GM18520 (cell line): ENCODE data around the gene JDP2.
"Not testable (repeated sequence)": the region's sequence is repeated elsewhere in the genome, so short reads cannot be mapped to it uniquely, and the experiment has no call there.

Experiments
- ATAC-seq: cut with Tn5 transposase; IDR thresholded peaks from one replicate; pipeline ENCODE4 v1.9.1; 2021; ENCODE audit not compliant: unreplicated experiment

The JDP2 gene, protein sequence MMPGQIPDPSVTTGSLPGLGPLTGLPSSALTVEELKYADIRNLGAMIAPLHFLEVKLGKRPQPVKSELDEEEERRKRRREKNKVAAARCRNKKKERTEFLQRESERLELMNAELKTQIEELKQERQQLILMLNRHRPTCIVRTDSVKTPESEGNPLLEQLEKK

GRCh38 chr14:75427482-75428229, at the start of gene JDP2:
Gene JDP2, plus strand, starts transcription at chr14:75428022. Its CDS starts 9,899 bp downstream, at chr14:75437921.
- no peak for ATAC-seq

GRCh38 chr14:75379246-75379929, 48.4 kb upstream of the JDP2 start:
- no peak for ATAC-seq

DNA sequence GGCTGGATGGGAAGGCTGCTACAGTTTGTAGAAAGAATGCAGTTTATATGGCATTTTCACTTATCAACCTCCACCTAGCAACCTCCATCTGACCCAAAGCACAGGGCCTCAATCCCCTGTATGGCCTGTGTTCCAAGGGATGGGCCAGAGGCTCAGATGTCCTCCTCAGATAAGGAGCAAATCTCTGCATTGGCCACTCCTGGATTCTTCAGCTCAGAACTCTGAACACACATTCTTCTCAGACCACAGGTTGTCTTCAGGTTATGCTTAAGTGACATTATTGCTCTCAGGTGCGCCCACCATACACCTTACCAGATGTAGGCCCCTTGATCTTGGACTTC, 47.9 kb upstream of the JDP2 start:
- no peak for ATAC-seq

DNA sequence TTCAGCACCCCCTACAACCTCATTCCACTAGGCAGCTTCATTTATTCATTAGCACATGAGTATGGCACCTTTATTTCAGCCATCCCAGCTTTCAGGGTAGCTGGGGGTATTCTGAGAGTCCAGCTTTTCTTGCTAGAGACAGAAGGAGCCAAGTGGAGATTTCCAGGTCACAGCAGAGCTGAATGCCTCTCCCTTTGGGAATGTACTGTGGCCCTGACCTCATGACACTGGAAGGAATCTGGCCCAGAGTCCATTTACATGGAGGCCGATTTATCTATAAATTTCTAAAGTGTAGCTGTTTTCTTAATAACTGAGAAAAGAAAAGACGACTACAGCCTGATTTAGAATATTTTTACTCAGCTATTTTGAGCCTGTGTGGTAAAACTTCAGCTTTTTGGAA, 47.2 kb upstream of the JDP2 start:
- ATAC-seq = no peak

- no peak for ATAC-seq
Observed at GRCh38 chr14:75381642-75382041, 46.2 kb upstream of the JDP2 start.

DNA sequence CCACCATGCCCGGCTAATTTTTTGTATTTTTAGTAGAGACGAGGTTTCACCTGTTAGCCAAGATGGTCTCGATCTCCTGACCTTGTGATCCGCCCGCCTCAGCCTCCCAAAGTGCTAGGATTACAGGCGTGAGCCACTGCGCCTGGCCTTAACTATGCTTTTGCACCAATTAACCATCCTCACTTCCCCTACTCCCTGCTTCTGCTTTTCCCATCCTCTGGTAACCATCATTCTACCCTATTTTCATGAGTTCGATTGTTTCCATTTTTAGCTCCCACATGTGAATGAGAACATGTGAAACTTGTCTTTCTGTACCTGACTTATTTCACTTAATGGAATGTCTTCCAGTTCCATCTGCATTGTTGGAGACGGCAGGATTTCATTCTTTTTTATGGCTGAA, 44.6 kb upstream of the JDP2 start:
- ATAC-seq = not testable (repeated sequence)

DNA sequence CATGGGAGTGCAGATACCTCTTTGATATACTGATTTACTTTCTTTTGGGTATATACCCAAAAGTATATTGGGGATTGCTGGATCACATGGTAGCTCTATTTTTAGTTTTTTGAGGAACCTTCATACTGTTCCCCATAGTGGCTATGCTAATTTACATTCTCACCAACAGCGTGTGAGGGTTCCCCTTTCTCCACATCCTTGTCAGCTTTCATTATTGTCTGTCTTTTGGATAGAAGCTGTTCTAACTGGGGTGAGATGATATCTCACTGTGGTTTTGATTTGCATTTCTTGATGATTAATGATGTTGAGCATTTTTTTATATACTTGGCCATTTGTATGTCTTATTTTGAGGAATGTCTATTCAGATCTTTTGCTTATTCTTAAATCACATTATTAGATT, 44.1 kb upstream of the JDP2 start:
- ATAC-seq = no peak

DNA sequence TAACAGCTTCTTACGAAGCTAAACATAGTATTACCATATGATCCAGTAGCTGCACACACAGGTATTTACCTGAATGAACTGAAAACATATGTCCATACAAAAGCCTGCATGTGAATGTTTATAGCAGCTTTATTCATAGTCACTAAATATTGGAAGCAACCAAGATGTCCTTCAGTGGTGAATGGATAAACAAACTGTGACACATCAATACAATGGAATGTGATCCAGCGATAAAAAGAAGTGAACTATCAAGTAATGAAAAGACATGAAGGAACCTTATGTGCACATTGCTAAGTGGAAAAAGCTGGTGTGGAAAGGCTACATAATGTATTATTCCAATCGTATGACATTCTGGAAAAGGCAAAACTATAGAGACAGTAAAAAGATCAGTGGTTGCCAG, 38.1 kb upstream of the JDP2 start:
- ATAC-seq = no peak

DNA sequence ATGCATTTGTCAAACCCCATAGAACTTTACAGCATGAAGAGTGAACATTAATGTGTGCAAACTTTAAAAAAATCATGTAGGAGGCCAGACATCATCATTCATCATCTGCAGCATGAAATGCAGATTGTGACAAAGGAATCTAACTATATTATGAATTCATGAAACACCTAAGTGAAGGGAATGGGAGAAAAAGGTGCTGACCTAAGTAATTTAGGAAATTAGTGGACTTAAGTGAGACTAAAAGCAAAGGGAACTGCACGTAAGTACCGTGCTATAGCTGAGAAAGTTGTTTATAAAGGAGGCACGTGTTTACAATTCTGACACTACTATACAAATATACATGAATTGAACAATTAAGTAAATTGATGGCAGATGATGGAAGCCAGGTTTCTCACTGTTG, 37.6 kb upstream of the JDP2 start:
- no peak for ATAC-seq

GRCh38 chr14:75391953-75392352, 35.9 kb upstream of the JDP2 start:
- ATAC-seq = no peak

DNA sequence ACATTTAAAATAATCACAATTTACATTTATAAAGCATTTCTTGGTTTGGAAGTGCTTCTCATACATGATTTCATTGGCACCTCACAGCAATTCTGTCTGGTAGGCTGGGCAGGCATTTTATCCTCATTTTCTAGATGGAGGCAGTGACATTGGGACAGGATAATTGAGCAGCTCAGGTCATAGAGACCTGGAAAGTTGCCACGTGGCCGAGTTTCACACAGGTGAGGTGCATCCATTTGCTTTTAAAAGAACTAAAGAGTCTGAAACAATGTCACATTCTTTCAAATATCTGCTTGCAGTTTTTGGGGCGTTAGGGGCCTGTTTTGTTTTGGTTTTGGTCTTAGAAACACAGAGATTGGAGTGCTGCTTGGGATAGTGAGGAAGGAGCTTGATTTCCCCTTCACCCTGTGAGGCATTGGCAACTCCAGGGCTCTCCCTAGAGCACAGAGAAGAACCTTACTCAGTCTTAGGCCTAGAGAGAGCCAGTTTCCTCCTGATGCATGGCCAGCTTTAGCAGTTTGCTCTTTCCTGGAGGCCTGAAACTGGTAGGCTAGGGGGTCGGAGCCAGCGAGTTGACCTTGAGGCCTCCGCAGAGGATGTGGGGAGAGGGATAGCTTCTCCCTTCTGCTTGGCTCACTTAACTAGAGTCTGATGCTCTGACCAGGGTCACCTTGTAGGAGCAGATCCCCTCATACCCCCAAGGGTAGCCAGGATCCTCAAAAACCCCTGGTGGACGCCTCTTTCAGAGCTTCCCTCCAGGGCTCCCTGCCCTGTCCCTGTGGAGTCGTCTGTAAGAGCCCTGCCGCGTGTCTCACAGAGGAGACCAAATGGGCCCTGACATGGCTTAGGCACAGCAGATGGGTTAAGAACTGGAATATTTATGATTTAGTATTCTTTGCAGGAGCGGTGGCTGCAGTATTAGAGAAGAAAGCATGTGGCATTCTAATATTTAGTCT, 34.9 kb upstream of the JDP2 start:
- no peak for ATAC-seq

DNA sequence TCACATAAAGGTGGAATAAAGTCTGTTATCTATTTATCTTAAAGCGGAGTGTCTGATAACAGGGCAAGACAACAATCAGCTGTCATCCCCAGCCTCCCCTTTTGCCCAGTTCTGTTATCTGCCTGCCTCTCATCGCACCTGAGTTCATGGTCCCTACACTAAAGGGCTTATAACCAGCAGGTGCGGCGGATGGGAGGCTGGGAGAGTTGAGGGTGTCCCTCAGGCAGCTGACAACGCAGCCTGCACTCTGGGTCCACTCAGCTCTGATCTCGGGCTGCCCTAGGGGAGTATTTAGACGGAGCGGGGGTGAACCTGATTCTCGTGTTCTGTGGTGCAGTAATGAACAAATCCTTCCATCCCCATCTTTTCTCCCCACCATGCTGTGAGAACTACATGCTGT, 34.0 kb upstream of the JDP2 start:
- no peak for ATAC-seq

- no peak for ATAC-seq
Observed at GRCh38 chr14:75395862-75396261, 32.0 kb upstream of the JDP2 start.

GRCh38 chr14:75399321-75399720, 28.5 kb upstream of the JDP2 start:
- ATAC-seq = no peak

GRCh38 chr14:75399843-75400775, 27.7 kb upstream of the JDP2 start:
- ATAC-seq = no peak

GRCh38 chr14:75401361-75401760, 26.5 kb upstream of the JDP2 start:
- no peak for ATAC-seq

DNA sequence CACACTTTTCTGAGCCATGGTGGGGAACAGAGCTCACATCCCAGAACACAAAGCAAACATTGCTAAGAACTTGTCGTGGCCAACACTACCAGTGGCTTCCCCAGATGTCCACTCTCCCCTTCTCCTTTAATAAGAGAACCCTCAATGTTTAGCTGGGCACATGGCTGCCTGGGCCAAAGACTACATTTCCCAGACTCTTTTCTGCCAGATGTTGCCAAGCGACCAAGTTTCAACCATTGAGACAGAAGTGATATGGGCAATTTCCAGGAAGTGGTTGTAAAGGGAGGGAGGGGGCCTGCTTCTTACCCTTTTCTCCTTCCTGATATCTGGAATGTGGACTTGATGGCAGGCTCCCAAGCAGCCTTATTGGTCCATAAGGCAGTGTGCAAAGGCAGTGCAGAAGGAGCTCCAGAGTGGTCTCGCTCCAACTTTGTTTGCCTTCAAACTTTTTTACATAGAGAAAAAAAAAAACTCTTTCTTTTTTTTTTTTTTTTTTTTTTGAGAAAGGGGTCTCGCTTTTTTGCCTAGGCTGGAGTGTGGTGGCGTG, 24.9 kb upstream of the JDP2 start:
- ATAC-seq = no peak

DNA sequence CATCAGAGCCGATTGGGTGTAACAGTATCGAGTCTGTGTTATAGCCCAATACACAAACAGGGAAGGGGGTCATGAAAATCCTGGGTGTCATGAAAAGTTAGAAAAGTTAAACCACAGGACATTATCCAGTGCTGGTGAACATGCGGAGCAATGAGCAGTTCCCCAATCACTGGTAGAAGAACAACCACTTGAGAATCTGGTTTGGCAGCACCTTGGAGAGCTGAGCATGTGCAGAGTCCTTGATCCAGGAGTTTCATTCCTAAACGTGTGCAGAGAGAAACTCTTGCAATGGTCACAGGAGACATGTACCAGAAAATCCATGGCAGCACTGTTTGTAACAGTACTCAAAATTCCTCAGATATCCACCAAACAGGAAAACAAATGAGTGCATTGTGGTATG, 23.0 kb upstream of the JDP2 start:
- ATAC-seq = no peak

DNA sequence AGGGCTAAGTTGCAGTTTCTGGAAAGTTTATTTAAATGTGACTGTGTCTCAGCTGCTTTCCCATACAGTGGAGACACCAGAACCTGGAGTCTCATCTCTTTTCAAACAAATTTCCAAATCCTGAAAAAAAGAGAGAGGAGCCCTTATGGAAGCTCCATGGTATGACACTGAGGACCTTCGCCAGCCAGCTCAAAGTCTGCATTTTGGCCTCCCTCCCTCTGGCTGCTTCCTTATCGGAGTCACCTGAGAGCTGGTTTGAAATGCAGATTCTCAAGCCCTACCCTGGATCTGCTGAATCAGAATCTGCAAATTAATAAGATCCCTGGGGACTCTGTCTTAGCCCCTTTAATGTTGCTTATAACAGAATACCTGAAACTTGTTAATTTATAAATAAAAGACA, 21.7 kb upstream of the JDP2 start:
- no peak for ATAC-seq

- no peak for ATAC-seq
Observed at GRCh38 chr14:75406856-75407255, 21.0 kb upstream of the JDP2 start.
